ENCODE measurements around the gene B3GAT1.
"Not testable (repeated sequence)": the region's sequence is repeated elsewhere in the genome, so short reads cannot be mapped to it uniquely, and the experiment has no call there.

Gene B3GAT1

DNA sequence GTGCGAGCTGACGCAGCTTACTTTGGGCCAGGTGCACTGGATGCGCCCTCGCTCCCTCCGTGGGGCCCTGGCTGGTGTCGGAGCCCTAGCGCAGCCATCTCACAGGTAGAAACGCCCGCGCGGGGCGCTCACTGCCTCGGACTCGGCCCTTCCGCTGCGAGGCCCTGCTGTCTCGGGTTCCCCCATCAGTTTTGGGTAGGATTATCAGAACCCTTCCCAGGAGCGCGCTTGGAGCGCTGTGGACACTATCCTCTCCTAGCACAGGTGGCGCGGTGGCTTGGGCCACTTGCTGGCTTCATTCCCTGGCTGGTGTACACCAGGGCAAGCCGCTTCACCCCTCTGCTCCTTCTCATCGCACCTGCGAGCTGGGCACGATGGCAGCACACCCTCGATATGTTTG, 35.7 kb upstream of the B3GAT1 start:
- H3K36me3 Mint-ChIP-seq, result no peaks in the 10 kb centered on the region
- H3K9me3 Mint-ChIP-seq, result no peaks in the 10 kb centered on the region
- H3K27me3 Mint-ChIP-seq, result peaks cover 5% of the 10 kb centered on the region
- no peak overlapping the region for H3K4me3 Mint-ChIP-seq
- no peak overlapping the region for H3K27ac Mint-ChIP-seq
- H3K4me1 Mint-ChIP-seq, result no peaks in the 10 kb centered on the region

DNA sequence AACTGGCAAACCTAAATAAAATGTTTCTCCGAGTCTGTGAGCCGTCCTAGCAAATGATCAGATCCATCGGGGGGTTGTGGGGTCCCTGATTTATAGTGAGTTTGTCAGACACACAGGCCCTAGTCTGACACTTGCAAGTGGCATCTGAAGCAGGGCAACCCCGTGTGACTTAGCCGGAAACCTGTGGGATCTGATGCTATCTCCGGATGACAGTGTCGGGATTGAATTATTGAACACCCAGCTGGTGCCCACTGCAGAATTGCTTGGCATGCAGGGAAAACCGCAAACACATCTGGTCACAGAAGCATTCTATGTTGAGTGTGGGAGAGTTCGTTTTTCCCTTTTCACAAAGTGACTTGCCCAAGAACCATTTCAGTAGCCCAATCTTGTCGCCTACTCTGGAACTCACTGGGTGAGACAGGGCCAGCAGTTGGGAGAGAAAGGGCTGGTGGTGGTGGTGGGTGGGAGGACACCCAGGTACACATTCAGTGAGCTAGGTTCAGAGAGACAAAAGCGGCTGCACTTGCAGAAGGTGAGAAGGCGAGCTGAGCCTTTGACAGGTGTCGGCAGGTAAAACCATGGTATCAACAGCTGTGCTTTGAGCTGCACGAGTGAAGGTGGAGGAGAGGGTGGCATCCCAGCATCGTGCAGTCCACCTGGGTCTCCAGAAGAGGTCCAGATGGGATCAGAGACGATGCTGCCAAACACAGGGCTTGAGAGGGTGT, 33.7 kb upstream of the B3GAT1 start:
- no peak overlapping the region for H3K27ac Mint-ChIP-seq
- peaks cover 6% of the 10 kb centered on the region for H3K27me3 Mint-ChIP-seq
- H3K4me3 Mint-ChIP-seq, result no peak overlapping the region
- H3K36me3 Mint-ChIP-seq, result no peaks in the 10 kb centered on the region
- no peaks in the 10 kb centered on the region for H3K4me1 Mint-ChIP-seq
- H3K9me3 Mint-ChIP-seq, result no peaks in the 10 kb centered on the region

DNA sequence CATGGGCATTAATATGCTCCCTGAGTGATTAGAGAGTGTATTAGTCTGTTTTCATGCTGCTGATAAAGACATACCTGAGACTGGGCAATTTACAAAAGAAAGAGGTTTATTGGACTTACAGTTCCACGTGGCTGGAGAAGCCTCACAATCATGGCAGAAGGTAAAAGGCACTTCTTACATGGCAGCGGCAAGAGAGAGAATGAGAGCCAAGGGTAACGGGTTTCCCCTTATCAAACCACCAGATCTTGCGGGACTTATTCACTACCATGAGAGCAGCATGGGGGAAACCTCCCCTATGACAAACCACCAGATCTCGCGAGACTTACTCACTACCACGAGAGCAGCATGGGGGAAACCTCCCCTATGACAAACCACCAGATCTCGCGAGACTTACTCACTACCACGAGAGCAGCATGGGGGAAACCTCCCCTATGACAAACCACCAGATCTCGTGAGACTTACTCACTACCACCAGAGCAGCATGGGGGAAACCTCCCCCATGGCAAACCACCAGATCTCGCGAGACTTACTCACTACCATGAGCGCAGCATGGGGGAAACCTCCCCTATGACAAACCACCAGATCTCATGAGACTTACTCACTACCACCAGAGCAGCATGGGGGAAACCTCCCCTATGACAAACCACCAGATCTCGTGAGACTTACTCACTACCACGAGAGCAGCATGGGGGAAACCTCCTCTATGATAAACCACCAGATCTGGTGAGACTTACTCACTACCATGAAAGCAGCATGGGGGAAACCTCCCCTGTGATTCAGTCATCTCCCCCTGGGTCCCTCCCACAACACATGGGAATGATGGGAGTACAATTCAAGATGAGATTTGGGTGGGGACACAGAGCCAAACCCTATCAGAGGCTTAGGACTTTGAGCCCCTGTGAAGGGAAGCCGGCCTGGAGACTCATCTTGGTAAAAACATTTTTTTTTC, 32.4 kb upstream of the B3GAT1 start:
- not testable (repeated sequence) for H3K27me3 Mint-ChIP-seq, H3K27ac Mint-ChIP-seq, H3K9me3 Mint-ChIP-seq, H3K36me3 Mint-ChIP-seq, H3K4me1 Mint-ChIP-seq, H3K4me3 Mint-ChIP-seq

DNA sequence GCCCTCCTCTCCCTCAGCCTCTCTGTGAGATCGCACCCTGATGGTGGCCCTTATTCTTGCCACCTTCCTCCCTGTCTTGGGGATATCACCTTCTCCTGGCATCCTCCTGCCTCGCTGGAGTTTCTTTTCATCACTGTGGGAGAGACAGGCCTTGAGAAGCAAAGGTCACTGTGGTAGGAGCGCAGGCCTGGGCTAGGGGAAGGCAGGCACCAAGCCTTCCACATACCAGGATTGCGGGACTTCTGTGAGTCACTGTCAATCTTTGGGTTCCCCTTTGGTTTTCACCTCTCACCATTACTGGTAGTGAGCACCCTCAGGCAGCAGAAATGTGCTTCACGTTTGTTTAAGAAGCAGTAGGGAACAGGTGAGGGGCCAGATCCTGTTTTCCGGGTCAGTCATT, 31.2 kb upstream of the B3GAT1 start:
- no peaks in the 10 kb centered on the region for H3K9me3 Mint-ChIP-seq
- no peaks in the 10 kb centered on the region for H3K36me3 Mint-ChIP-seq
- peaks cover 6% of the 10 kb centered on the region for H3K27me3 Mint-ChIP-seq
- no peaks in the 10 kb centered on the region for H3K4me1 Mint-ChIP-seq
- H3K4me3 Mint-ChIP-seq, result no peak overlapping the region
- no peak overlapping the region for H3K27ac Mint-ChIP-seq

DNA sequence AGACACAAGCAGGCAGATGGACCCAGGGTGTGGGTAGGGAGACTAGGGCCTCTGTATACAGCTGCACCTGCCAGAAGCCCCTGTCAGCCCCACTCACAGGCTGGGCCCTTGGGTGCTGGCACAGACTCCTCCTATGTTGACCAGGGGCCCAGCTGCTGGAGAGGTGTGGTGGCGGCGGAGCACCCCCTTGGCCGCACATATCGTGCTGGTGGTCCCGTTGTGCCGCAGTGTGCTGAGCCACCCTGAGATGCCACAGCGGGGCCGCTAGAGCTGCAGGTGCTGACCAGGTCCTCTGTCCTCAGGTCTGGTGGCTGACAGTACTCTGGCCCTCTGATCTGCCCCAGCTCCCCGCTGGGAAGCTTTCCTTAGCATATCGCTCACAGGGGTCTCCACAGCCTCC, 30.2 kb upstream of the B3GAT1 start:
- no peak overlapping the region for H3K4me3 Mint-ChIP-seq
- no peaks in the 10 kb centered on the region for H3K36me3 Mint-ChIP-seq
- no peak overlapping the region for H3K27ac Mint-ChIP-seq
- H3K4me1 Mint-ChIP-seq, result no peaks in the 10 kb centered on the region
- no peaks in the 10 kb centered on the region for H3K9me3 Mint-ChIP-seq
- peaks cover 7% of the 10 kb centered on the region for H3K27me3 Mint-ChIP-seq

DNA sequence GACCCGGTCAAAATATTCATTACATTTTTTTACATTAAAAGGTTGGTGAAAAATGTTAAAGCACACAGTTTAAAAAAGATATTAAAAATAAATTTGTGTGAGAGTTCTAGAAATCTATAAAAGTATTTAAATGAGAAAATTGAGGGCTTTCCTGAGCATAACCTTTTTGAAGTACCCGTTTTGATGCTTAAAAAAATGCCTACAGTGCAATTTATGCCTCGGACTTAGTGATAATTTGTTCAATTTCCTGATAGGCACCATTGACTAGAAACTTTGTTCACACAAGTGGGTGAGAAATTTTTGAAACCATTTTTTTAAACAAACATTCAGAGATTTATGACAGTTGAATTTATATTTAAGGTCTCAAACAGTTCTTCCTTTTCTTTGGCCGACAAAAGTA, 29.7 kb upstream of the B3GAT1 start:
- H3K36me3 Mint-ChIP-seq, result no peaks in the 10 kb centered on the region
- no peaks in the 10 kb centered on the region for H3K9me3 Mint-ChIP-seq
- no peak overlapping the region for H3K27ac Mint-ChIP-seq
- no peaks in the 10 kb centered on the region for H3K4me1 Mint-ChIP-seq
- H3K4me3 Mint-ChIP-seq, result no peak overlapping the region
- H3K27me3 Mint-ChIP-seq, result peaks cover 7% of the 10 kb centered on the region

DNA sequence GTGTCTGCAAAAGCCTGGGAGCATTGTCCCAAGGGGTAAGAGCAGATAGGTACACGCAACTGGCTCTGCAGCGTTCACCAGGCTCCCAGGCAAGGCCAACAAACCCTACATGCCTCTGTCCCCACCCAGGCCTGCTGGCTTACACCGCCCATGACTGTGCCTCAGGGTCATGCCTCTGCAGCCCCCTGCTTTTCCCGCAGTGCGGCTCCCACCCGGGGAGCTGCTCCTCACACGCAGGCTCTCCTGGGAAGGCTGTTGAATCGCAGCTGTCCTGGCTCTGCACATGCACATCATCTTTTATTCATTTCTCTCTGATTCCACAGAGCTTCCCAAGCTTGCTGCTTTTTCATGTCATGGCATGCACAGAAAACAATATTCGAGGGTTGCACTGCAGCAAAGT, 29.2 kb upstream of the B3GAT1 start:
- Mint-ChIP-seq H3K36me3 (no peaks in the 10 kb centered on the region), H3K27ac (no peak overlapping the region), H3K4me1 (no peaks in the 10 kb centered on the region), H3K27me3 (peaks cover 7% of the 10 kb centered on the region), H3K9me3 (no peaks in the 10 kb centered on the region), H3K4me3 (no peak overlapping the region)

DNA sequence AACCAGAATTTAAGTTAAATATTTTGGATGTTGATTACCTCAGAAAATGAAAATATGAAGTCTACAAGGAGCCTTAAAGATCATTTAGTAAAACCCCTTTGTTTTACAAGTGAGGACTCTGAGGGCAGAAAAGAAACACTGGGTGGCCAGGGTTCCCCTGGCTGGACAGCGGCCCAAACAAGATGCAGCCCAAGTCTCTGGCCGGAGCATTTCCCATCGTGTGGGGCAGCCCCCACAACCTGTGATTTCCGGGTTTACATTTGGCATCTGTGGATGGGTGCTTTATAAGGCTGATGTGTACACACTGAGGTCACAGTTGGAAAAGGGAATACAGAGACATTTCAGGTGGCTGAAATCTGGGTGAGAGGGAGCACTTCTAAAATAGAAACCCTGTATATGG, 28.8 kb upstream of the B3GAT1 start:
- Mint-ChIP-seq H3K27me3 (peaks cover 7% of the 10 kb centered on the region), H3K9me3 (no peaks in the 10 kb centered on the region), H3K4me1 (no peaks in the 10 kb centered on the region), H3K4me3 (no peak overlapping the region), H3K36me3 (no peaks in the 10 kb centered on the region), H3K27ac (no peak overlapping the region)

DNA sequence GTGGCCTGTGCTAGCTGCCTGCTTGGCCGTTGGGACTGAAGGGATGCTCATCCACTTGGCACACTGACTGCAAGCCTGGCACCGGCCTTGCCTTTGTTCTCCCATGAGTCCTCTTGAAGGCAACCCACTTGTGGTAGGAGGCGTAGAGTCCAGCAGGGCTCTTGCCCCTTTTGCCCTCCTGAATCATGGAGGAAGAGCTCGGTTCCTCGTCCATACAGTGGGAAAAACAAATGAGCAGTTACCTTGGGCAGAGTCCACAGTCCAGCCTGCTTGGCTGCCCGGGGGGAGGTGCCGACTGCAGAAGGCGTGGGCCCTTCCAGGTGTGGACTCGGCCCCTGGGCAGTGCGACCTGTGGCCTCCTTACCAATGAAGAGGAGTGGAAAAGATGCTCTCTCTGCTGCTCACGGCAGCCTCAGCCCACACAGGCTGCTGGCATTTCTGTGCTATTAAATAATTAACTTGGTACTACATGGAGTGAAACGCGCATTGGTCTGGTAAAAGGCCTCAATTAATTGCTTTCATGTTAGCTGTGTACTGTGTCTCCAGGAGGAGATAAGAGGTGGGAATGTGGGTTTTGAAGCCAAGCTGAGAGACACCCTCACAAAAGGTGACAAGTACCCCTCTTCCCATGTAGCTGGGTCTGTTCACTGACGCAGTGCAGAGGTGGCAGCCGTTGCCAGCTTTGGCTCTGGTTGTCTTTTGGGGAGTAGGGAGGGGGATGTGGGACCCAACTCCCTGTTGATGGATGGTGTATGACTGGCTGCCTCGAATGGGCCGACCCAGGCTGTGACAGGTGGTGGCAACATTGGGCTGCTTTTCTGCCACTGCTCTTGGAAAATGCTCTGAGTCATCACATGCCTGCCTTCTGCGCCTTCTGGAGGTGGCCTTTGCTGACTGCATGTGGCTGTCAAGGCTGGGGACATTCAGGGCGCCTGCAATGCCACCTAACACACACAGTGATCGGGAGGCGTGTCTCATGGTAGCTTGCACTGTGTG, 26.8 kb upstream of the B3GAT1 start:
- no peaks in the 10 kb centered on the region for H3K4me1 Mint-ChIP-seq
- H3K4me3 Mint-ChIP-seq, result no peak overlapping the region
- no peaks in the 10 kb centered on the region for H3K9me3 Mint-ChIP-seq
- peaks cover 7% of the 10 kb centered on the region for H3K27me3 Mint-ChIP-seq
- no peaks in the 10 kb centered on the region for H3K36me3 Mint-ChIP-seq
- no peak overlapping the region for H3K27ac Mint-ChIP-seq

DNA sequence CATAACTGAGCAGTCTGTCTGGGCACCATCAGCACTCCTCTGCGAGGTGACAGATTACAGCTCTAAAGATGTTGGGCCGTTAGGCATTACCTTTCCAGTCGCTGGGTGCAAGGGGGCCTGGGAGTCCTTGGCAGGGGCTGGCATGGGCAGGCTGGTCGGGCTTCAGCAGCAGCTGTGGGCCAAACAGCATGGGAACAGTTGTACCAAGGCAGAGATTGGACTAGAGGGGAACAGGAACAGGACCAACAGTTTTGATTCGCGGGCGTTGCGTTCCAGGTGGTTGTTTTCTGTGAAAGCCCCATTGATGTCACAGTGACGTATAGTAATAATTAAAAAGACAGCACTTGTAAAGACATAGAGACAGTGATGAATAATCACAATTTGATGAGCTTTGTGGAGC, 25.8 kb upstream of the B3GAT1 start:
- no peak overlapping the region for H3K27ac Mint-ChIP-seq
- H3K9me3 Mint-ChIP-seq, result no peaks in the 10 kb centered on the region
- no peaks in the 10 kb centered on the region for H3K4me1 Mint-ChIP-seq
- peaks cover 5% of the 10 kb centered on the region for H3K27me3 Mint-ChIP-seq
- H3K36me3 Mint-ChIP-seq, result no peaks in the 10 kb centered on the region
- no peak overlapping the region for H3K4me3 Mint-ChIP-seq

DNA sequence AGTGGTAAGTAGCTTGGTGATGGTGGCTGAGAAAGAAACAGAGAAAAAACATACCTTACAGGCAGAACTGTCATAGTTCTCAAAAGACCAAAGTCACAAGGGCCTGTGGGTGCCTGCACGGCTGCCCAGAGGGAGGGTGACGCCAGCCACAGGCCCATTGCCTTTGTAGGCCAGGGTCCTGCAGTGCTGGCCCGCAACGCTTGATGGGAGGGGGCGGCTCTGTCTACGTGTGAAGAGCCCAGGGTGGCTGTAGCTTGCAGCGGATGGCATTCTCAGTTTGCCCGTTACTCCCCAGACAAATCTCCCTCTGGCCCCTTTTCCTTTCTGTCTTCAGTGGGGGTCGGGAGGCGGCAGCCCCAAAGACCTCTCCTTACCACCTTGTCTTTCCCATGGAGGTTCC, 24.7 kb upstream of the B3GAT1 start:
- Mint-ChIP-seq H3K4me1 (no peaks in the 10 kb centered on the region), H3K4me3 (no peak overlapping the region), H3K27ac (no peak overlapping the region), H3K36me3 (no peaks in the 10 kb centered on the region), H3K27me3 (peaks cover 3% of the 10 kb centered on the region), H3K9me3 (no peaks in the 10 kb centered on the region)

DNA sequence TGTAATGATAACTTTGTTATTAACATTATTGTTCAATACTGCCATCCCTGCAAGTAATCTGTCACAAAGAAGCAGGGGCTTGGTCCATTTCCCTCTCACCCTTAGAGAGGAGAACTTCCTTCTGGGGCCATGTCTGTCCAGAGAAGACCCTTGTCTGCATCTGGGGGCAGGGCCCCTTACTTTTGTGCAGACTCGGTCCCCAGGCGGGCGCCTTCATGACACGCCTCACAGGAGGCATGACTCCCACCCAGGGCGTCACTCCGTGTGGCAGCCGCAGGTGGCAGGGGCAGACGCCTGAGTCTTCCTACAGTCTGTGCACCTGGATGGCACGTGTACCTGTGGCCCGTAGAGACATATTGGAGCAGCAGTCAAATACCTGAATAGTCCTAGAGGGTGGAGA, 21.8 kb upstream of the B3GAT1 start:
- Mint-ChIP-seq H3K27ac (no peak overlapping the region), H3K4me3 (no peak overlapping the region), H3K9me3 (no peaks in the 10 kb centered on the region), H3K36me3 (no peaks in the 10 kb centered on the region), H3K27me3 (peaks cover 7% of the 10 kb centered on the region), H3K4me1 (no peaks in the 10 kb centered on the region)

DNA sequence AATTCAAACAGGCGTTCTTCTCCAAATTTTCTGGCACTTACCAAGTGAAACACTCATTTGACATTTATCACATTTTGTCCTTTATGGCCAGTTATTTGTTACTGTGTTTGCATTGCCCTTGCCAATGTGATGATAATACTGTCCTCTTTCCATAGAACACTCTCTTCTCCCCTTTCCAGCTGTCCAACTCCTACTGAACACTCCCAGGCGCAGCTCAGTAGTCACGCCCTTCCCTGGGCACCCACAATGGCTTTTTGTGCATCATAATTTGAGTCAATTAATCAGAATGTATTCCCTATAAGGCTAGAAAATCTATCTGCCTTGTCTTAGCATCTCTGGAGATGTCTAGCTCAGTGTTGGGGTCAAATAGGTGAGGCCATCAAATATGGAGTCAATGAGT, 21.2 kb upstream of the B3GAT1 start:
- Mint-ChIP-seq H3K4me1 (no peaks in the 10 kb centered on the region), H3K27me3 (peaks cover 7% of the 10 kb centered on the region), H3K27ac (no peak overlapping the region), H3K36me3 (no peaks in the 10 kb centered on the region), H3K4me3 (no peak overlapping the region), H3K9me3 (no peaks in the 10 kb centered on the region)

DNA sequence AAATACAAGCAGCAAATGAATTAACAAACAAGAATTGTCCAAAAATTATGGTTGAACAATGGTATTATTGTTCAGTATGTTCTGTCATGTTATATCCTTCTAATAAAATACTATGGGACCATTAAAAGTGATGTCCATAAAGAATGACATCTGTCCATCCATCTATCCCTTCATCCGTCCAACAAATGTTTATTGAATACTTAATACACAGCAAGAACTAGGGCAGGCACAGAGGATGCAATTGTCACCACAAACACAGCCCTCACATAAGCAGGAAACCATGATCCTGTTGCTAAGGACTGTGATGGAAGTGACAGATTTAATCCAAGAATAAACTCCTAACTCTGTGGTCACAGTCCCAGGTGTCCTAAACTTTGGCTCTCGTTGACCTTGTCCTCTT, 20.7 kb upstream of the B3GAT1 start:
- Mint-ChIP-seq H3K36me3 (no peaks in the 10 kb centered on the region), H3K4me3 (no peak overlapping the region), H3K9me3 (no peaks in the 10 kb centered on the region), H3K27me3 (peaks cover 7% of the 10 kb centered on the region), H3K4me1 (no peaks in the 10 kb centered on the region), H3K27ac (no peak overlapping the region)

DNA sequence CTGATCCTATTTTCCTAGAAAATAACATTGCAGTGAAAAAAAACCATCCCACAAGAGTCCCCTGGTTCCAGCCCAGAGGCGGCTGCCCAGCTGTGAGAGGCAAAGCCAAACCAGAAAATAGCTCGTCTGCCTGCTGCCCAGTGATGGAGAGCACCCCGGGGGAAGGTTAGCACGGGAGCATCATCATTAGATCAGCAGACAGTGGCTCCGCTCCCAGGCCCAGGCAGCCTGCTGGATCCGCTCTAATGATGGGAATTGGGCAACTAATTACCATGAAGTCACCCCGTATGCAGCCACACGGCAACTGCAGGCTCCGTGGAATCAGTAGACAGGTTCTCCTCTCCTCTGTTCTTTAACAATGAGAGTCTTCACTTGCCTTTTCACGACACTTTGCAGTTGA, 17.1 kb upstream of the B3GAT1 start:
- H3K36me3 Mint-ChIP-seq, result no peaks in the 10 kb centered on the region
- no peaks in the 10 kb centered on the region for H3K4me1 Mint-ChIP-seq
- H3K27me3 Mint-ChIP-seq, result peaks cover 4% of the 10 kb centered on the region
- no peak overlapping the region for H3K4me3 Mint-ChIP-seq
- no peaks in the 10 kb centered on the region for H3K9me3 Mint-ChIP-seq
- no peak overlapping the region for H3K27ac Mint-ChIP-seq

All from activated naive CD4-positive, alpha-beta T cell treated with anti-CD3 and anti-CD28 coated beads, Interleukin-2, amount 50 U/mL, for 24 hours (primary cell).